ENCODE data around the gene SMARCAD1.
"Not testable (repeated sequence)": the region's sequence is repeated elsewhere in the genome, so short reads cannot be mapped to it uniquely, and the experiment has no call there.

The SMARCAD1 gene

GRCh38 chr4:94319927-94320326, 112.3 kb downstream of the SMARCAD1 start:
- H3K9me3 ChIP-seq (ENCODE audit: control insufficient read depth, insufficient read depth, low read length); DNase-seq (ENCODE audit: low read depth, low spot score); H3K36me3 ChIP-seq (ENCODE audit: control insufficient read depth, insufficient read depth, low read length); H3K4me3 ChIP-seq (ENCODE audit: low read length); H3K27me3 ChIP-seq (ENCODE audit: control insufficient read depth, insufficient read depth, low read length); H3K27ac ChIP-seq (ENCODE audit: low read length); H3K4me1 ChIP-seq (ENCODE audit: control insufficient read depth, insufficient read depth, low read length): not testable (repeated sequence)

DNA sequence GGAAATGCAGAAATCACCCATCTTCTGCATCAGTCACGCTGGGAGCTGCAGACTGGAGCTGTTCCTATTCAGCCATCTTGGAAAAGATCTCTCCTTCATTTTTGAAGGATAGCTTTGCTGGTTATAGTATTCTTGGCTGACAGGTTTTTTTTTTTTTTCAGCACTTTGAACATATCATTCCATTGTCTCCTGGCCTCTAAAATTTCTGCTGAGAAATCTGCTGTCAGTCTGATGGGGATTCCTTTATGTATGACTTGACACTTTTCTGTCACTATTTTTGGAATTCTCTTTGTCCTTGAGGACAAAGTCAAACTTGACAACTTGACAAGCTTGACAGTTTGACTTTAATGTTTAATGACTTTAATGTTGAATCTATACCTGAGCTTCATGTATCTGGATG, 118.2 kb downstream of the SMARCAD1 start:
- Histone ChIP-seq H3K9me3 (ENCODE audit: control insufficient read depth, insufficient read depth, low read length) (peaks cover 2% of the 10 kb centered on the region; the same call in 1 of the 2 replicates), H3K27me3 (ENCODE audit: control insufficient read depth, insufficient read depth, low read length) (no peaks in the 10 kb centered on the region), H3K4me1 (ENCODE audit: control insufficient read depth, insufficient read depth, low read length) (no peaks in the 10 kb centered on the region), H3K4me3 (ENCODE audit: low read length) (no peak overlapping the region), H3K27ac (ENCODE audit: low read length) (no peak overlapping the region), H3K36me3 (ENCODE audit: control insufficient read depth, insufficient read depth, low read length) (no peaks in the 10 kb centered on the region)
- WGBS (ENCODE audit: insufficient coverage, insufficient read length): no CpG with 5 or more reads among the region's 1 CpG
- DNase-seq (ENCODE audit: low read depth, low spot score): no peak

- no peak overlapping the region for H3K27ac ChIP-seq (ENCODE audit: low read length)
- H3K4me3 ChIP-seq (ENCODE audit: low read length): no peak overlapping the region
- H3K36me3 ChIP-seq (ENCODE audit: control insufficient read depth, insufficient read depth, low read length): no peaks in the 10 kb centered on the region
- peaks cover 2% of the 10 kb centered on the region; the same call in 1 of the 2 replicates for H3K9me3 ChIP-seq (ENCODE audit: control insufficient read depth, insufficient read depth, low read length)
- DNase-seq (ENCODE audit: low read depth, low spot score): no peak
- no CpG with 5 or more reads among the region's 1 CpG for WGBS (ENCODE audit: insufficient coverage, insufficient read length)
- H3K4me1 ChIP-seq (ENCODE audit: control insufficient read depth, insufficient read depth, low read length): no peaks in the 10 kb centered on the region
- H3K27me3 ChIP-seq (ENCODE audit: control insufficient read depth, insufficient read depth, low read length): no peaks in the 10 kb centered on the region
These were observed 122.3 kb downstream of the SMARCAD1 start for GRCh38 chr4:94329933-94330332.

- WGBS (ENCODE audit: insufficient coverage, insufficient read length): no CpG with 5 or more reads among the region's 5 CpGs
- Histone ChIP-seq H3K4me1 (ENCODE audit: control insufficient read depth, insufficient read depth, low read length) (no peaks in the 10 kb centered on the region), H3K27ac (ENCODE audit: low read length) (no peak overlapping the region), H3K9me3 (ENCODE audit: control insufficient read depth, insufficient read depth, low read length) (no peaks in the 10 kb centered on the region), H3K36me3 (ENCODE audit: control insufficient read depth, insufficient read depth, low read length) (no peaks in the 10 kb centered on the region), H3K27me3 (ENCODE audit: control insufficient read depth, insufficient read depth, low read length) (no peaks in the 10 kb centered on the region), H3K4me3 (ENCODE audit: low read length) (no peak overlapping the region)
- DNase-seq (ENCODE audit: low read depth, low spot score): no peak
These were observed 125.4 kb downstream of the SMARCAD1 start for GRCh38 chr4:94332983-94333590.

DNA sequence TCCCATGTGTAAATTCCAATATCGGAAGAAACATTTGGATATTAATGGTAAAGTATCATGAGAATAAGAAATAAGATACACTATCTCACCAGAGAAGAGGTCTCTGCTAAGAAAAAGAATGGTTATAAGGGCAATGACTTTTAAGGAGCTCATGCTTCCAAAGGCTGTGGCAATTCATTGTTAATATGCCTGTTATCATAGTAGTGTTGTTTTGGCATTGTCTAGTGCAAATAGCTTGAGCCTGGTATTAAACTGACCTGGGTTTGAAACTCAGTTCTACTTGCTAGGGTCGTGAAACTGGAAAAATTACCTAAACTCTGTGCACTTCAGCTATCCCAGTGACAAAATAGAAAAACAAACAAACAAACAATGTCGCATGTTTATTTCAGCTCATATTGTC, 126.2 kb downstream of the SMARCAD1 start:
- no peaks in the 10 kb centered on the region for H3K27me3 ChIP-seq (ENCODE audit: control insufficient read depth, insufficient read depth, low read length)
- no peak overlapping the region for H3K4me3 ChIP-seq (ENCODE audit: low read length)
- H3K9me3 ChIP-seq (ENCODE audit: control insufficient read depth, insufficient read depth, low read length): no peaks in the 10 kb centered on the region
- no peaks in the 10 kb centered on the region for H3K4me1 ChIP-seq (ENCODE audit: control insufficient read depth, insufficient read depth, low read length)
- H3K36me3 ChIP-seq (ENCODE audit: control insufficient read depth, insufficient read depth, low read length): no peaks in the 10 kb centered on the region
- H3K27ac ChIP-seq (ENCODE audit: low read length): no peak overlapping the region
- no peak for DNase-seq (ENCODE audit: low read depth, low spot score)
- WGBS (ENCODE audit: insufficient coverage, insufficient read length): no CpG with 5 or more reads among the region's 3 CpGs

DNA sequence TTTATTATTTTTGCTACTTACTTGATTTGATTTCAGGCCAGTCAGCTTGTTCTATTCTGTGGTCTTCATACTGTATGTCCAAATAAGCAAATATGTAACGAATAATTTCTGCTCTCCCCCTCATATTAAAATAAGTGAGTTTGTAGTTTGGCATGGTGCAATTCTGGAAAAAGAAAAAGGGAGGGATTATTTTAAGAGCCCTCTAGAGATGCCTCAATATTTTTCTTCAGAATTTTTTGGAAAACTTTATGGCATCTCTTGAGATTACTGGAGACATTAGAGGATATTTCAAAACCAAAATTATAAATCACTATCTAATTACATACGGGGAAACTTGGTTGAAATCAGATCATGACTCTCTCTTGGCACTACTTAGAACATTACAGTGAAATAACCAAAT, 126.8 kb downstream of the SMARCAD1 start:
- WGBS (ENCODE audit: insufficient coverage, insufficient read length): no CpG with 5 or more reads among the region's 2 CpGs
- H3K9me3 ChIP-seq (ENCODE audit: control insufficient read depth, insufficient read depth, low read length): no peaks in the 10 kb centered on the region
- H3K4me1 ChIP-seq (ENCODE audit: control insufficient read depth, insufficient read depth, low read length): no peaks in the 10 kb centered on the region
- H3K27ac ChIP-seq (ENCODE audit: low read length): no peak overlapping the region
- no peaks in the 10 kb centered on the region for H3K36me3 ChIP-seq (ENCODE audit: control insufficient read depth, insufficient read depth, low read length)
- no peaks in the 10 kb centered on the region for H3K27me3 ChIP-seq (ENCODE audit: control insufficient read depth, insufficient read depth, low read length)
- no peak for DNase-seq (ENCODE audit: low read depth, low spot score)
- H3K4me3 ChIP-seq (ENCODE audit: low read length): no peak overlapping the region

- no CpG with 5 or more reads among the region's 3 CpGs for WGBS (ENCODE audit: insufficient coverage, insufficient read length)
- H3K4me1 ChIP-seq (ENCODE audit: control insufficient read depth, insufficient read depth, low read length): no peaks in the 10 kb centered on the region
- no peaks in the 10 kb centered on the region for H3K9me3 ChIP-seq (ENCODE audit: control insufficient read depth, insufficient read depth, low read length)
- H3K36me3 ChIP-seq (ENCODE audit: control insufficient read depth, insufficient read depth, low read length): no peaks in the 10 kb centered on the region
- no peak overlapping the region for H3K27ac ChIP-seq (ENCODE audit: low read length)
- H3K27me3 ChIP-seq (ENCODE audit: control insufficient read depth, insufficient read depth, low read length): no peaks in the 10 kb centered on the region
- no peak for DNase-seq (ENCODE audit: low read depth, low spot score)
- no peak overlapping the region for H3K4me3 ChIP-seq (ENCODE audit: low read length)
These were observed 127.3 kb downstream of the SMARCAD1 start for GRCh38 chr4:94334962-94335361.

GRCh38 chr4:94336303-94336702, 128.6 kb downstream of the SMARCAD1 start:
- no peak for DNase-seq (ENCODE audit: low read depth, low spot score)
- WGBS (ENCODE audit: insufficient coverage, insufficient read length): no CpG with 5 or more reads among the region's 3 CpGs
- no peak overlapping the region for H3K27ac ChIP-seq (ENCODE audit: low read length)

GRCh38 chr4:94336791-94337190, 129.1 kb downstream of the SMARCAD1 start:
- not testable (repeated sequence) for H3K27ac ChIP-seq (ENCODE audit: low read length); H3K4me1 ChIP-seq (ENCODE audit: control insufficient read depth, insufficient read depth, low read length); H3K9me3 ChIP-seq (ENCODE audit: control insufficient read depth, insufficient read depth, low read length); DNase-seq (ENCODE audit: low read depth, low spot score); H3K36me3 ChIP-seq (ENCODE audit: control insufficient read depth, insufficient read depth, low read length); H3K4me3 ChIP-seq (ENCODE audit: low read length); H3K27me3 ChIP-seq (ENCODE audit: control insufficient read depth, insufficient read depth, low read length)
- 90% methylated on average over 2 of the region's 5 CpGs for WGBS (ENCODE audit: insufficient coverage, insufficient read length)

More at GRCh38 chr4:94336303-94336702, 128.6 kb downstream of the SMARCAD1 start:
- no peak overlapping the region for H3K4me3 ChIP-seq (ENCODE audit: low read length)
- H3K27me3 ChIP-seq (ENCODE audit: control insufficient read depth, insufficient read depth, low read length): no peaks in the 10 kb centered on the region
- H3K36me3 ChIP-seq (ENCODE audit: control insufficient read depth, insufficient read depth, low read length): no peaks in the 10 kb centered on the region
- no peaks in the 10 kb centered on the region for H3K9me3 ChIP-seq (ENCODE audit: control insufficient read depth, insufficient read depth, low read length)
- no peaks in the 10 kb centered on the region for H3K4me1 ChIP-seq (ENCODE audit: control insufficient read depth, insufficient read depth, low read length)

- WGBS (ENCODE audit: insufficient coverage, insufficient read length): no CpG with 5 or more reads among the region's 4 CpGs
- no peak for DNase-seq (ENCODE audit: low read depth, low spot score)
These were observed 131.2 kb downstream of the SMARCAD1 start for GRCh38 chr4:94338681-94339351.

DNA sequence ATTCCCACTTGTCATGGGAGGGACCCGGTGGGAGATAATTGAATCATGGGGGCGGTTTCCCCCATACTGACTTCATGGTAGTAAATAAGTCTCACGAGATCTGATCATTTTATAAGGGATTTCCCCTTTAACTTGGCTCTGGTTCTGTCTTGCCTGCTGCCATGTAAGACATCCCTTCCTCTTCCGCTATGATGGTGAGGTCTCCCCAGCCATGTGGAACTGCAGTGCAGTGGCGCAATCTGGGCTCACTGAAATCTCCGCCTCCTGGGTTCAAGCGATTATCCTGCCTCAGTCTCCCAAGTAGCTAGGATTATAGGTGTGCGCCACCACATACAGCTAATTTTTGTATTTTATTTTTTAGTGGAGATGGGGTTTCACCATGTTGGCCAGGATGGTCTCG, 132.1 kb downstream of the SMARCAD1 start:
- Histone ChIP-seq H3K27ac (ENCODE audit: low read length) (no peak overlapping the region), H3K4me1 (ENCODE audit: control insufficient read depth, insufficient read depth, low read length) (no peaks in the 10 kb centered on the region), H3K36me3 (ENCODE audit: control insufficient read depth, insufficient read depth, low read length) (no peaks in the 10 kb centered on the region), H3K27me3 (ENCODE audit: control insufficient read depth, insufficient read depth, low read length) (no peaks in the 10 kb centered on the region), H3K4me3 (ENCODE audit: low read length) (no peak overlapping the region), H3K9me3 (ENCODE audit: control insufficient read depth, insufficient read depth, low read length) (no peaks in the 10 kb centered on the region)
- WGBS (ENCODE audit: insufficient coverage, insufficient read length): no CpG with 5 or more reads among the region's 9 CpGs
- no peak for DNase-seq (ENCODE audit: low read depth, low spot score)

More at GRCh38 chr4:94338681-94339351, 131.2 kb downstream of the SMARCAD1 start:
- no peak overlapping the region for H3K27ac ChIP-seq (ENCODE audit: low read length)
- no peak overlapping the region for H3K4me3 ChIP-seq (ENCODE audit: low read length)
- H3K36me3 ChIP-seq (ENCODE audit: control insufficient read depth, insufficient read depth, low read length): no peaks in the 10 kb centered on the region
- no peaks in the 10 kb centered on the region for H3K9me3 ChIP-seq (ENCODE audit: control insufficient read depth, insufficient read depth, low read length)
- H3K27me3 ChIP-seq (ENCODE audit: control insufficient read depth, insufficient read depth, low read length): no peaks in the 10 kb centered on the region
- H3K4me1 ChIP-seq (ENCODE audit: control insufficient read depth, insufficient read depth, low read length): no peaks in the 10 kb centered on the region
